HG03558 (cell line): ENCODE data around the gene CCSAP.
"Not testable (repeated sequence)": the region's sequence is repeated elsewhere in the genome, so short reads cannot be mapped to it uniquely, and the experiment has no call there.

ENCODE experiments used
- ATAC-seq: cut with Tn5 transposase; IDR thresholded peaks from one replicate; pipeline ENCODE4 v1.9.1; 2021; ENCODE audit warnings: moderate number of reproducible peaks; ENCODE audit not compliant: unreplicated experiment; ENCODE audit errors: extremely low read depth

The CCSAP gene

GRCh38 chr1:229293528-229294204 lies 49.2 kb downstream of the CCSAP start:
- no peak for ATAC-seq

DNA sequence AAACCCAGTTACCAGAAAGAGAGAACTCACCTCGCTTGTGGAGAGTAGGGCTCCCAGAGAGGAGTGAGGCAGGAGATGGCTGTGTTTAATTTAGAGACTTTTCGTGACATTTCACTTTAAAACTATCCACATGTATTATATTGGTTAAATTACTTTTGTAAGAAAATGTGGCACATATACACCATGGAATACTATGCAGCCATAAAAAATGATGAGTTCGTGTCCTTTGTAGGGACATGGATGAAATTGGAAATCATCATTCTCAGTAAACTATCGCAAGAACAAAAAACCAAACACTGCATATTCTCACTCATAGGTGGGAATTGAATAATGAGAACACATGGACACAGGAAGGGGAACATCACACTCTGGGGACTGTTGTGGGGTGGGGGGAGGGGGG lies 51.2 kb downstream of the CCSAP start:
- not testable (repeated sequence) for ATAC-seq

DNA sequence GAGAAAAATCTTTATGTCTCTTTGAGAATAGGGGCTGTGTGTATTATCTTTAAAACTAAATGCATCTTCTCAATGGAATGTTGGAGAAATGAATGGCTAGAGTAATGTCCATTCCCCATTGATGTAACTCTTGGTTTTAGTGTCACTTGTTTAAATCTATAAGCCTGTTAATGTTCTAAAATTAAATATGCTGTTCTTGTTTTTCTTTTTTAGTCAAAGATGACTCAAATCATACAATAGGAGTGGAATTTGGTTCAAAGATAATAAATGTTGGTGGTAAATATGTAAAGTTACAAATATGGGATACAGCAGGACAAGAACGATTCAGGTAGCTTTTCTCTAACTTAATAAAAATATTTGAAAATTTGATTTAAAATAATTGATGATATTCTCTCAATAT lies 54.3 kb downstream of the CCSAP start:
- no peak for ATAC-seq

GRCh38 chr1:229287267-229287666 lies 55.6 kb downstream of the CCSAP start:
- no peak for ATAC-seq

GRCh38 chr1:229286099-229286766 lies 56.6 kb downstream of the CCSAP start:
- ATAC-seq: no peak

- ATAC-seq: no peak
Measured at GRCh38 chr1:229285440-229285839, 57.4 kb downstream of the CCSAP start.

- ATAC-seq: no peak
Measured at GRCh38 chr1:229284887-229285286, 58.0 kb downstream of the CCSAP start.

DNA sequence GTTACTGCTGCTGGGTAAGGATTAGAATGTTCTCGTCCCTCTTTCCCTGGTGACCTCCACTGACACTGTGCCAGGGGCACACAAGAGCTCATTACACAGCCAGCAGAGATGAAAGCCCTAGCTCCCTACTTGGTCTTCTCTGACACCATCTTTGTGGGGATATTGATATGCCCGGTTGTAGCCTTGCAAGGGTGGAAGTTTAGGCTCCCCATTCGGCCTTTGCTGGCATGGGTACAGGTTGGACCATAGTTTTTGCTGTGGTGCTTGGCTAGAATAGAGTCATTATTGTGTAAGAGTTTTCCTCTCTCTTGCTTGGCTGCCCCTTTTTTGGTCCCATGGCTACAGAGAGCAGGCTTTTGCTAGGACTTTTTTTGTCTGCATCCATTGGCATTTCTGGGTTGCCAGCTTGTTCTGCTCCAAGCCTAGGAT lies 59.6 kb downstream of the CCSAP start:
- no peak for ATAC-seq

DNA sequence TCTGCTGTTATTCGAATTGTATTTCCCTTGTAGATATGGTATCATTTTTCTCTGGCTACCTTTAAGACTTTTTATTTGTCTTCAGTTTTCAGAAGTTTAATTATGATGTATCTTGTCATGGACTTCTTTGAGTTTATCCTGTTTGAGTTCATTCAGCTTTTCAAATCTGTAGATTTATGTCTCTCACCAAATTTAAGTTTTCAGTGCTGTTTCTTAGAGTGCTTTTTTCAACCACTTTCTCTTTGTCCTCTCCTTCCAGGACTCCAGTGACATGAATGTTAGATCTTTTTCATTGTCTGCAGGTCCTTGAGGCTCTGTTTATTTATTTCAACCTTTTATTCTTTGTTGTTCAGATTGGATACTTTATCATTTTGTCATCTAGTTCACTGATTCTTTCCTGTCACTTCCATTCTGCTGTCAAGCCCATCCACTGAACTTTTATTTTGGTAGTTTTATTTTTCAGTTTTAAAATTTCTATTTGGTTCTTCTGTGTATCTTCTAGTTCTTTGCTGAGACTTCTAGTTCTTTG lies 60.5 kb downstream of the CCSAP start:
- no peak for ATAC-seq

DNA sequence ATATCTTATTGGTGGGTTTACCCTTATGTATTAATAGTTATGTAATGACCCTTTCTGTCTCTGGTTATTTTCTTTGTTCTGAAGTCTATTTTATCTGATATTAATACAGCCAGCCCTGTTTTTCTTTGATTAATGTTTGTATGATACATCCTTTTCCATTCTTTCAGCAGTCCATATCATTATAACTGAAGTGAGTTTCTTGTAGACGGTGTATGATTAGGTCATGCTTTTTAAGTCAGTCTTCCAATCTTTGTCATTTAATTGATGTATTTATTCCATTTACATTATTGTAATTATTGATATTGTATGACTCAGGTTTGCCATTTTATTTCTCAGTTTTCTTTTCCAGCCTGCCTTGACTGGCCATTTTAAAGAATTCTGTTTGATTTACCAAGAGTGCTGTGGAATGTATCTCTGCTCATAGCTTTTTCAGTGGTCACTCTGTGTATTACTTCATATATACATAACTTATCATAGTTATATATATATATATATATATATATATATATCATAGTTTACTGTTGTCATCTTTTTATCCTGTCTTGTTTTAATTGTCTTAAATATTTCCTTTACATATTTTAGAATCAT lies 61.4 kb downstream of the CCSAP start:
- no peak for ATAC-seq

GRCh38 chr1:229280921-229281320 lies 61.9 kb downstream of the CCSAP start:
- no peak for ATAC-seq

- ATAC-seq: no peak
Measured at GRCh38 chr1:229280037-229280828, 62.6 kb downstream of the CCSAP start.

DNA sequence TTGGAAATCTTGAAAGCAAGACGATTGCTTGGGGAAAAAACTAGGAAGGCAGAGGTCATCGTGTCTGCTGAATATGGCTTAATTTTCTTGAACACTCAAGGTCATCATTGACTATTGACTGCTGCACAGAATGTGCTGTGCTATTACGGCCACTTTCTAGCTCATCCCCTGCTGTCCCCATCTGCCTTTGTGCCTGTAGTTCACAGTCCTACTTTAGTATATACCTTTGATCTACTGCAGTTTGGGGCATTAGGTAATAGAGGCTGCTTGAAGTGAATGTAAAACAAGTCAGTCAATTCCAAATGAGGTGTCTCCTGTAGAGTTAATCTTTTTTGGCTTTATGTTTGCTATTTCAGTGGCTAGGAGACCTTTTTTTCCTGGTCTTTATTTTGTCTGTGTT lies 63.6 kb downstream of the CCSAP start:
- no peak for ATAC-seq

GRCh38 chr1:229278120-229278741 lies 64.6 kb downstream of the CCSAP start:
- no peak for ATAC-seq

DNA sequence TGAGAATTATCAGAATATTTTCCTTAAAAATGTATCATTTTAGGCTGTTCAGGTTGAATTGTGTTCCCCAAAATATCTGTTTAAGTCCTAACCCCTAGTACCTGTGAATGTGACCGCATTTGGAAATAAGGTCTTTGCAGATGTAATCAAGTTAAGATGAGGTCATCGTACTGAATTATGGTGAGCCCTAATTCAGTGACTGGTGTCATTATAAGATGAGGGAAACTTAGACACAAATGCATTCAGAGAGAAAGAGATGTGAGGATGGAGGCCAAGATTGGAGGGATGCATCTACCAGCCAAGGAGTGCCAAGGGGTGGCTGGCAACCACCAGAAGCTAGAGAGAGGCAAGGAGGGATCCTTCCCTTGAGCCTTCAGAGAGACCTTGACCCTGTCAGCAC lies 67.8 kb downstream of the CCSAP start:
- no peak for ATAC-seq

DNA sequence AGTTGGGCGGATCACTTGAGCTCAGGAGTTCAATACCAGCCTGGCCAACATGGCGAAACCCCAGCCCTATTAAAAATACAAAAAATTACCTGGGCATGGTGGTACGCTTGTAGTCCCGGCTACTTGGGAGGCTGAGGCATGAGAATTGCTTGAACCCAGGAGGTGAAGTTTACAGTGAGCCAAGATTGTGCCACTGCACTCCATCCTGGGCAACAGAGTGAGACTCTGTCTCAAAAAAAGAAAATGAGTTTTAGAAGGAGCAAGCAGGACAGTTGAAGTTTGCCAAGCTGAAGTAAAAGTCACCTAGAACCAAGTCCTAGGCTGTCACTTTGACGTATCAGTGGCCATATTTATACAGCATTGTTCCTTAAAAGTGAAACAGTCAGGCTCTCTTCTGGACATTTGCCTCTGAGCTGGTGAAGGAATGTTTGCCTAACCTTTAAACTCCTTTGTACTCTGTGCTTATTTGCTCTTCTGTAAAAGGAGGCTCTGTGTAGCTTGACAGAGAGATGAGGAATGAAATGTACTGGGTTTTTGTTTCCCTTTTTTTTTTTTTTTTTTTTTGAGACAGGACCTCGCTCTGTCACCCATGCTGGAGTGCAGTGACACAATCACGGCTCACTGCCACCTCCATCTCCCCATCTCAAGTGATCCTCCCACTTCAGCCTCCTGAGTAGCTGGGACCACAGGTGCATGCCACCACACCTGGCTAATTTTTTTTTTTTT lies 69.2 kb downstream of the CCSAP start:
- ATAC-seq: no peak

GRCh38 chr1:229272164-229273158 lies 70.4 kb downstream of the CCSAP start:
- no peak for ATAC-seq

DNA sequence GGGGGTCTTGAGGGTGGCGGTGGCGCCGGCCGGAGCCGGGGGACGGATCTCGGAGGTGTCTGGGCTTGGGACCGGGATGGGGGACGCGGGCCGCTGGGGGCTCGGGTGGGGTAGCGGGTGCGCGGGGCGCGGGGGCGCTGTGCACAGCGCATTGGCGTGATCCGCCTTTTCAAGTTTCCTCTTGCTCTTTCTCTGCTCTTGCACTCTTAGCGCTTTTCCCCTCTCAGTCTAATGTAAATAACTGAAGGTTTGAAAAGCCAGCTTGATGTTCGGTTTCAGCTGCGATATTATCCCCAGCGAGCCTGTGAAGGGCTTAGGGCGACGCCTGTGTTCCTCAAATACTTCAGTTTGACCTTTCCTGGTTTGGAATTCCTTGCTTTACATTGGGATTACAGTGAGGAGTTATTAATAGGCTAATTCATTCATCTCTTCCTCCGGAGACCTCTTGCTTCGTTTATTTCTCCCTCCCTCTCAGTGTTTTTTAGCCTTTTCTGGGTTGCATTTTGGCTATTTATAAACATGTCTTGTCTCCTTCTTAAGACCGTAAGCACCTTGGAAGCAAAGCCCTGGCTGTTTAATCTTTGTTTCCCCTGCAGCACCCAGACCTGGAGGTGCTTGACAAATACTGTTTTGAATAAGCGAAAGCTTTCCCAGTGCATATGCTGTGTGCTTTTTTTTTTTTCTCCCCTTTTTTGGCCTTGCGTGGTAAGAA lies 71.2 kb downstream of the CCSAP start:
- peak; percentile 16 for ATAC-seq
